Brain microvascular endothelial cell (primary cell): ENCODE data around the gene TMEM95.

Source experiments
- DNase-seq: peaks from one replicate; pipeline ENCODE4 v3.0.0-alpha.2; 2020
- H3K27ac ChIP-seq: fragments of 250-450 bp; sonication (Bioruptor Pico); 2 replicates; pipeline ENCODE4 v1.5.1; 2020; ENCODE audit warnings: mild to moderate bottlenecking, moderate library complexity
- H3K27me3 ChIP-seq: fragments of 250-450 bp; sonication (Bioruptor Pico); replicated peaks from 2 replicates; pipeline ENCODE4 v1.5.1; 2020; ENCODE audit warnings: mild to moderate bottlenecking
- H3K36me3 ChIP-seq: fragments of 250-450 bp; sonication (Bioruptor Pico); replicated peaks from 2 replicates; pipeline ENCODE4 v1.5.1; 2020; ENCODE audit warnings: mild to moderate bottlenecking
- H3K4me3 ChIP-seq: 2 replicates; pipeline ENCODE4 v1.5.1; 2011; ENCODE audit warnings: low read depth, mild to moderate bottlenecking, control low read depth, low read length, moderate library complexity
- in situ Hi-C: cut with HindIII; loops from 2 replicates; pipeline ENCODE4 v1.10.0; 2017; ENCODE audit warnings: low sequenced_read_pairs, low pct_ligation_motif_present
- TF ChIP-seq, protein P1 (sequence below): IDR thresholded peaks from 2 replicates; pipeline ENCODE4 v1.5.1; 2011; ENCODE audit warnings: low read depth, mild to moderate bottlenecking, moderate library complexity, low read length, control low read depth, inconsistent platforms; ENCODE audit errors: missing control alignments

TMEM95 gene

DNA sequence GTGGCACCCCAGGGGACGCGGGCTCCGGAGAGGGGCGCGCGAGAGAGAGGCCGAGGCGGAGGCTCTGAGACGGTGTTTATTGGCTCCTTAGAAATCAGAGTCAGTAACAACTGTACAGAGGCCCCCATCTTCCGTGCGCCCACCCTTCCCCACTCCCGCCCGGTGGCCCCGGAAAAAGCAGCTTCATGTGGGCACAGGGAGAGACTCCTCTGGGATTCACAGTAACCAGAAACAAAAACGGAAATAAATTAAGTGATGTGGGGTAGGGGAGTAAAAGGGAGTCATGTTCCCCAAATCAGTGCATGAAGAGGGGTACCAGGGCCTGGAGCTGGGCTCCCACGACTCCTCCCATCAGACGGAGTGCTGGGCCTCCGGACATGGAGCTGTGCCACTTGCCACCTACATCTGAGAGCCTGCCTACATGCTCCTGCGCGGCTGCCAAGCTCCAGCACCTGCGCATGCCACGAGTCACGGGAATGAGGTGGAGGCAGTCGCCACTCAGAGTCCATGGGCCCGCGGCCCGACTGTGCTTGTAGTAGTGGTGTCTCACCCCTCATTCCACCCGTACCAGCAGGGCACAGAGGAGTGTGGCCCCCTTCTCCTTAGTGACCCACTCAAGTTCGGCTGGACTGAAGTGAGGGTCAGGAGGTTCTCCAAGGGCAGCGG lies 39.3 kb upstream of the TMEM95 start:
- Histone ChIP-seq H3K4me3 (peak overlapping the region; percentile 81), H3K36me3 (peaks cover 55% of the 10 kb centered on the region), H3K27ac (peak overlapping the region; percentile 78), H3K27me3 (no peaks in the 10 kb centered on the region)
- in situ Hi-C loops = no loop called here
- TF ChIP-seq, protein P1, sequence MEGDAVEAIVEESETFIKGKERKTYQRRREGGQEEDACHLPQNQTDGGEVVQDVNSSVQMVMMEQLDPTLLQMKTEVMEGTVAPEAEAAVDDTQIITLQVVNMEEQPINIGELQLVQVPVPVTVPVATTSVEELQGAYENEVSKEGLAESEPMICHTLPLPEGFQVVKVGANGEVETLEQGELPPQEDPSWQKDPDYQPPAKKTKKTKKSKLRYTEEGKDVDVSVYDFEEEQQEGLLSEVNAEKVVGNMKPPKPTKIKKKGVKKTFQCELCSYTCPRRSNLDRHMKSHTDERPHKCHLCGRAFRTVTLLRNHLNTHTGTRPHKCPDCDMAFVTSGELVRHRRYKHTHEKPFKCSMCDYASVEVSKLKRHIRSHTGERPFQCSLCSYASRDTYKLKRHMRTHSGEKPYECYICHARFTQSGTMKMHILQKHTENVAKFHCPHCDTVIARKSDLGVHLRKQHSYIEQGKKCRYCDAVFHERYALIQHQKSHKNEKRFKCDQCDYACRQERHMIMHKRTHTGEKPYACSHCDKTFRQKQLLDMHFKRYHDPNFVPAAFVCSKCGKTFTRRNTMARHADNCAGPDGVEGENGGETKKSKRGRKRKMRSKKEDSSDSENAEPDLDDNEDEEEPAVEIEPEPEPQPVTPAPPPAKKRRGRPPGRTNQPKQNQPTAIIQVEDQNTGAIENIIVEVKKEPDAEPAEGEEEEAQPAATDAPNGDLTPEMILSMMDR = no peak
- DNase-seq = no peak

DNA sequence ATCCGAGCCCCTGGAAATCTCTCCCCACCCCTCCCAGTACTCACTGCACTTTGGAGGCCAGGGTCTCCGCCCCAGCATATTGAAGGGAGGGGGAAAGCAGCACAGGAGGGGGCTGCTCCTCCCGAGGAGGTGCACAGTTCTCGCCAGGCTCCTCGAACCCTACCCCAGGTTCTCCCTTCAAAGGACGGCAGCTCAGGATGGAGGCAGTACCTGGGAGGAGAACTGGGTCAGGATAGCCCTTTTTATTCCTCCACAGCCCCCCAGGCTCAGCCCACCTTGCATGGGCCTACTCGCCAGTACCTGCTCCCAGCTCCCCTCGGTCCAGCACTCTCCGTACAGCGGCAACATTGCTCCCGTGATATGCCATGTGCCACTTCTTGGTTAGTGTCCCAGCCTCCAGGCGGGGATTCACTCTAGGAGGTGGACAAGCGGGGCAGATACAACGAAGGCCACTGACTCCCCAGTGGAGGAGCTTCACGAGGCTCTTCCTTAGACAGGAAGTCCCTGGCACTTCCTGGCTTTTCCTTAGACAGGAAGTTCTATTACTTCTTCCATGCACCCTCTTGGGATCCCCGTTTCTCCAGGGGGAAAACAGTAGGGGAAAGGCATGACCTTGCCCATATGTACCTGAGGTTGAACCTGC lies 37.7 kb upstream of the TMEM95 start:
- in situ Hi-C loops = no loop called here
- H3K27ac ChIP-seq = no peak overlapping the region
- no peaks in the 10 kb centered on the region for H3K27me3 ChIP-seq
- no peak for DNase-seq
- no peak overlapping the region for H3K4me3 ChIP-seq
- TF ChIP-seq, protein P1 = no peak
- H3K36me3 ChIP-seq = peaks cover 55% of the 10 kb centered on the region

DNA sequence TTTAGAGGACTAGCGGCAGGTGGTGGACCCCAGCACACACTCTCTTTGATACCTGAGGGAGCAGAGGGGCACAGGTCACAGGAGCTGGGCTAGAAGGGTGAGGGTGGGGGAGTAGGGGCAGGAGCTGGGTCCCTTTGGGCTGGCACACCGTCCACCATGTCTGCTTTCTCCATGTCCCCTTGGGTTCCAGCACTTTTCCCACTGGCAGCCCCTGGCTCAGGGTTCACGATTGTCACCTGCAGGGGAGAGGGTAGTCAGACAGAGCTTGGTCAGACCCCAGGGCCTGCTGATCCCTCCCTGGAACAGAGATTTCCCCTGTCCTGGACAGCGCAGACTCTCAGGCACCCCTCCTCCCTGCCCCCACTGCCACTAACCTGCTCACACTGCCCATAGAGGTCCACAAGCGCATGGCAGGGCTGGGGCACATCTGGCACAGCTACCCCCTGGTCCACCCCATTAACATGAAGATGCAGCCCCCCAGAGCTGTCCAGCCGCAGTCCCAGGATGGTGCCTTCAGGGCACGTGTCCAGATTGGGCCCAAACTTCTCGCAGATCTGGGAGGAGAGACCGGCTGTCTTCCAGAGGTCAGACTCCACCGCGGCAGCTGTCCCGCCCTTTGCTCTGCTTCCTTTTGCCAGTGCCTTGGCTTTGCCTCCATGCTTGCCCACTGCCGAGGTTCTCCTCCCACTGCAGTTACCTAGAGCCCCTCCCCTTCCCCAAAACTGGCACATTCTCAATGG lies 36.7 kb upstream of the TMEM95 start:
- in situ Hi-C loops = no loop called here
- H3K36me3 ChIP-seq = peaks cover 55% of the 10 kb centered on the region

DNA sequence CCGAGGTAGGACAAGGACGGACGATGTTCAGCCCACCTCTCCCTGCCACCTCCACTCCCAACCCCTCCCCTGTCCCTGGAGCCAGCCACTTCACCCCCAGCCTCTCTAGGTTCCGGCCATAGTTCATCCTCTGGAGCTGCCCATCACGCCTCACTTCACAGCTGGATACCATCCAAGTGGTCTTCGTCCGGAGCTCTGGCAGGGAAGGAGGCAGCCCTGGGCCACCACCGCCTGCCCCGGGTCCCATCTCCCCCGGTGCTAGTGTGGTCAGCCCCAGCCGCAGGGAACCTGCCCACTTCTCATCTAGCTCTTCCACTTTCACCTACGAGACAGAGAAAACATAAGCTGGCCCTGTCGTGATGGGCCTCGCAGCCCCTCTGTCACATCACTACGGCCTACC lies 33.5 kb upstream of the TMEM95 start:
- no peak overlapping the region for H3K27ac ChIP-seq
- peaks cover 59% of the 10 kb centered on the region for H3K36me3 ChIP-seq
- no peaks in the 10 kb centered on the region for H3K27me3 ChIP-seq
- no peak overlapping the region for H3K4me3 ChIP-seq
- TF ChIP-seq, protein P1 = no peak
- DNase-seq = no peak
- in situ Hi-C loops = no loop called here

More for the DNA sequence above, 36.7 kb upstream of the TMEM95 start:
- H3K4me3 ChIP-seq = no peak overlapping the region
- TF ChIP-seq, protein P1 = no peak
- H3K27ac ChIP-seq = no peak overlapping the region
- no peak for DNase-seq
- H3K27me3 ChIP-seq = no peaks in the 10 kb centered on the region

DNA sequence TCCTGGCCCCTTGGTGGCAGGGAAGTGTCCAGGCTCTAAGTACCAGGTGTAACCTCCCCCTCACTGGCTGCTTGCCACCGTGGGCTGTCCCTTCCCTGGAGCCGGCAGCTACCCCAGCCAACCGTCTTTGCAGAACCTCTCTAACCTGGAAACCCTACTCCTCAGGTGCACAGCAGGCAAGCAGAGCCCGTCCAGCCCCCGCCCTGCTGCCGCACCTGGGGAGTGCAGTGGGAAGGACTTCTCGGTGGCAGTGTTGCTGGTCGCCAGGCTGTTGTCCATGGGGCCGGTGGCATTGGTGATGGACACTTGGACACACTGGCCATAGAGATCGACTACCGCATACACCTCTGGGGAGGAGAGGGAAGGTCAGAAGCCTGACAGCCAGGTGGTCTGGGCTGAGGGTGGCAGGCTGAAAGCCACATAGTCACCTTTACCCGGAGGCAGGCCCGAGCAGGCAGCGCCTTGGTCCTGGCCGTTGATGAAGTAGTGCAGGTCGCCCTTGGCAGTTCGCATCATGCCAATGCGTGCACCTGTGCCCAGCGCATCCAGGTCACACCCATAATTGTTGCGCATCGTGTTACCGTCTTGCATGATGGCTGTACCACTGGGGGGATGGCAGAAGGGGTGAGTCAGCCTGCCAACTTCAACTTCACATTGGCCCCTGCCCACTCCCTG lies 32.3 kb upstream of the TMEM95 start:
- in situ Hi-C loops = no loop called here
- no peaks in the 10 kb centered on the region for H3K27me3 ChIP-seq
- TF ChIP-seq, protein P1 = no peak
- no peak overlapping the region for H3K27ac ChIP-seq
- no peak for DNase-seq
- no peak overlapping the region for H3K4me3 ChIP-seq
- H3K36me3 ChIP-seq = peaks cover 57% of the 10 kb centered on the region
